Vagina (tissue), 2 donors: Measurements from ENCODE around the gene ENTREP3.
"Not testable (repeated sequence)": the region's sequence is repeated elsewhere in the genome, so short reads cannot be mapped to it uniquely, and the experiment has no call there.

Source experiments
- CTCF ChIP-seq, 3 experiments: fragments of 450-650 bp in 2 of 3; fragments of 200-600 bp in 1 of 3; sonication (generic) in 1 of 3; IDR thresholded peaks; one replicate each; pipeline ENCODE4 v1.5.1; 2017 to 2019; ENCODE audit warnings: antibody characterized with exemption in 3 of 3, mild to moderate bottlenecking in 2 of 3, moderate library complexity in 2 of 3
- POLR2A ChIP-seq, 2 donors: fragments of 450-650 bp; IDR thresholded peaks; one replicate each; pipeline ENCODE4 v1.6.1; 2017; ENCODE audit warnings: antibody characterized with exemption in 2 of 2, mild to moderate bottlenecking in 2 of 2, moderate library complexity in 2 of 2

GRCh38 chr1:155232001-155232978, 23.0 kb downstream of the ENTREP3 start:
- not testable (repeated sequence) for TF ChIP-seq CTCF, POLR2A (IDR thresholded peaks at IDR 0.05)
